Fibroblast of lung (primary cell): ENCODE data around the gene ZNF579.

Source experiments
- EZH2 ChIP-seq: IDR thresholded peaks from 2 replicates; pipeline ENCODE4 v1.5.1; 2012; ENCODE audit warnings: low read length, control low read depth, mild to moderate bottlenecking; ENCODE audit errors: missing control alignments
- TF ChIP-seq, protein P1 (sequence below), 2 donors: IDR thresholded peaks in 1 of 2; conservative IDR thresholded peaks in 1 of 2; 1 replicate in 1 of 2; 2 replicates in 1 of 2; pipeline ENCODE4 v1.5.1; 2011 to 2012; ENCODE audit warnings: low read length in 2 of 2, control low read depth in 1 of 2, inconsistent platforms in 1 of 2, low read depth in 1 of 2, mild to moderate bottlenecking in 1 of 2

DNA sequence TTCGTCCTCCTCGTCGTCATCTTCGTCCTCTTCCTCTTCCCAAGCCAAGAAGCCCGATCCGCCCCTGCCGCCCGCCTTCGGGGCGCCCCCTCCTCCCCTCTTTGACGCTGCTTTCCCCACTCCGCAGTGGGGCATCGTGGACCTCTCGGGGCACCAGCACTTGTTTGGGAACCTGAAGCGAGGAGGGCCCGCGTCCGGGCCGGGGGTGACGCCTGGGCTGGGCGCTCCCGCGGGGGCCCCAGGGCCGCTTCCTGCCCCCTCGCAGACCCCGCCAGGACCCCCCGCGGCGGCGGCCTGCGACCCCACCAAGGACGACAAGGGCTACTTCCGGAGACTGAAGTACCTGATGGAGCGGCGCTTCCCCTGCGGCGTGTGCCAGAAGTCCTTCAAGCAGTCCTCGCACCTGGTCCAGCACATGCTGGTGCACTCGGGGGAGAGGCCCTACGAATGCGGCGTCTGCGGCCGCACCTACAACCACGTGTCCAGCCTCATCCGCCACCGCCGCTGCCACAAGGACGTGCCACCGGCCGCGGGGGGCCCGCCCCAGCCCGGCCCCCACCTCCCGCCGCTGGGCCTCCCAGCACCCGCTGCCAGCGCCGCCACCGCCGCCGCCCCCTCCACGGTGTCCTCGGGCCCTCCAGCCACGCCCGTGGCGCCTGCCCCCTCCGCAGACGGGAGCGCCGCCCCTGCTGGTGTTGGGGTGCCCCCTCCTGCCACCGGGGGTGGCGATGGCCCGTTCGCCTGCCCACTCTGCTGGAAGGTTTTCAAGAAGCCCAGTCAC is 33.5 kb upstream of the ZNF579 start:
- TF ChIP-seq, protein P1, sequence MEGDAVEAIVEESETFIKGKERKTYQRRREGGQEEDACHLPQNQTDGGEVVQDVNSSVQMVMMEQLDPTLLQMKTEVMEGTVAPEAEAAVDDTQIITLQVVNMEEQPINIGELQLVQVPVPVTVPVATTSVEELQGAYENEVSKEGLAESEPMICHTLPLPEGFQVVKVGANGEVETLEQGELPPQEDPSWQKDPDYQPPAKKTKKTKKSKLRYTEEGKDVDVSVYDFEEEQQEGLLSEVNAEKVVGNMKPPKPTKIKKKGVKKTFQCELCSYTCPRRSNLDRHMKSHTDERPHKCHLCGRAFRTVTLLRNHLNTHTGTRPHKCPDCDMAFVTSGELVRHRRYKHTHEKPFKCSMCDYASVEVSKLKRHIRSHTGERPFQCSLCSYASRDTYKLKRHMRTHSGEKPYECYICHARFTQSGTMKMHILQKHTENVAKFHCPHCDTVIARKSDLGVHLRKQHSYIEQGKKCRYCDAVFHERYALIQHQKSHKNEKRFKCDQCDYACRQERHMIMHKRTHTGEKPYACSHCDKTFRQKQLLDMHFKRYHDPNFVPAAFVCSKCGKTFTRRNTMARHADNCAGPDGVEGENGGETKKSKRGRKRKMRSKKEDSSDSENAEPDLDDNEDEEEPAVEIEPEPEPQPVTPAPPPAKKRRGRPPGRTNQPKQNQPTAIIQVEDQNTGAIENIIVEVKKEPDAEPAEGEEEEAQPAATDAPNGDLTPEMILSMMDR (conservative IDR thresholded peaks at IDR 0.05 in 1 of 2, IDR thresholded peaks at IDR 0.05 in 1 of 2; ENCODE audit: low read depth in 1 of 2, low read length in 2 of 2), result no peak
- TF ChIP-seq EZH2, result no peak
